GM18502 (cell line): ENCODE data around the gene CCL13.

ENCODE experiments used
- ATAC-seq: cut with Tn5 transposase; IDR thresholded peaks from one replicate; pipeline ENCODE4 v1.9.1; 2021; ENCODE audit warnings: mild to moderate bottlenecking; ENCODE audit not compliant: unreplicated experiment, poor library complexity

Gene CCL13

DNA sequence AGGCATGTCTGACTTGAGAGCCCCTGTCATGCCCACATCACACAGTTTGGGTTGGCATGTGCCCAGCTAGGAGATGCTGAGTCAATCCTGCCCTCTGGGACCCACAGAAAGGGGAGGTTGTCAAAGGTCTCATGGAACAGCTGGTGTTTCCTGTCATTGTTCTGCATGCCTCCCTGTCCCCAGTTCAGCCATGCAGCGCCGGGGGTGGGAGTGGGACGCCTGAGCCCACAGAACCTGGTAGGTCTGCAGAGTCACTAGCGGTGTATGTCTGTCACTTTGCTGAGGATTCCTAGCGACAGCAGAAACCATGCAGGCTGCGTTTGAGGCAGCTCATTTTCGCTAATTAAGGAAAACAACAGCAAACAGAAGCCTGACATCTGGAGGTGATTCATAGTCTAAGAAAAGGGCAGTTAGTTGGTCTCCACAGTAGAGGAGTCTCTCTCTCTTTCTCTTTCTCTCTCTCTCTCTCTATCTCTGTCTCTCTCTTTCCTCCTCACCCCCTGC lies 26.4 kb downstream of the CCL13 start:
- ATAC-seq = no peak

DNA sequence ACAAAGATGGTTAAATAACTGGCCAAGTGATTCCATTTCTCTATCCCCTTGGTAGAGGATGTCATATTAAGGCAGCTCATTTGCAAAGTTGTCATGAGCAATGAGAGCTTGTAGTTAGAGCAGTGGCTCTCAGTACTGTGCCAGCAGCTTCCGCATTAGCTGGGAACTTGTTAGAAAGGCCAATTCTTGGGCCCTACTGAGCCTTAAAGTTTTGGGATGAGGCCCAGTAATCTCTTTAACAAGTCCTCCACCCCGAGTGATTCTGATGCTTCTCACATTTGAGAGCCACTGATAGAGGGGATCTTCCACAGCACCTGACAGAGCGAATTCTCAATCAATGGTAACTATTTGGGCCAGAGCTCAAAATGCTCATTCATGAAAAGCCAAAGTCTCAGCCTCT lies 26.9 kb downstream of the CCL13 start:
- ATAC-seq = no peak

DNA sequence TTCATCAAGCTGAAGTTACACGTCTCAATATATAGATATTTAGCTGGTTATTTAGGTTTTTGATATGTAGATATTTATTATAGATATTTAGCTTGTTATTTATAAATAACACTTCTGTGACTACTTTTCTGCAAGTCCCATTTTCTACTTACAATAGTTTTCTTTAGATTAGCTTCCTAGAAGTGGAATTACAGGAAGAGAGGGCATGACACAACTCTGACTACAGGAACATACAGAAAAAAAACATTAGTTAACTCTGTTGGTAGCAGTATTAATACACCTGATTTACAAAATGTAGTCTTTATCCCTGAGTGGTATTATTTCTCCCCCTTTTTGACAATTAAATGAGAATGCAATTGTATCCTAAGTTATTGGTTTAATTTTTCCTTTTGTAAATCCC lies 28.0 kb downstream of the CCL13 start:
- no peak for ATAC-seq

DNA sequence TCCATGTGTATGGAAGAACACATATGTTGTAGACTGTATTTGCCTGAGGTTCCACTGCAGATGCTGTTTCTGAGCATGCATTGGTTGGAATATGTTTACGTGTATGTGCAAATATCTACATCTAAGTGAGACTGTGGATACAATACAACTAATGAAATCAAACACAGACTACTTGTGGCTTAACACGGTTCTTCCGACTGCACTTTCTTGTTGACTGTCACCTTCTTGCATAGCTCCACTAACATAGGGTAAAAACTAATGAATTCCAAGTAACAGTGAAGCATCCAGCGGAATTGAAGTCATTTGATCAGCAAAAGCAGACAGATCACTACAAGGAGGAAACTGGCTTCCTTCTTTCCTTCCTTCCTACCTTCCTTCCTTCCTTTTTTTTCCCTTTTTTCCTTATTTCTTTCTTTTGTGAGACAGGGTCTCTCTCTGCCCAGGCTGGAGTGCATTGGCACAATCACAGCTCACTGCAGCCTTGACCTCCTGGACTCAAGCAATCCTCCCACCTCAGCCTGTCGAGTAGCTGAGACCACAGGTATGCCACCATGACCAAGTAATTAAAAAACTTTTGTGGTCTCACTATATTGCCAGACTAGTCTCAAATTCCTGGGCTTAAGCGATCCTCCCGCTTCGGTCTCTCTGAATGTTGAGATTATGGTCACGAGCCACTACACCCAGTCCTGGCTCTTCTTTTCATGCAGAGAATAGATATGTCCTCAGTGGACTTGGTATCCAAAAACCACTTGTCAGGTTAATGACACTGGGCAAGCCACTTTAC lies 28.7 kb downstream of the CCL13 start:
- no peak for ATAC-seq

DNA sequence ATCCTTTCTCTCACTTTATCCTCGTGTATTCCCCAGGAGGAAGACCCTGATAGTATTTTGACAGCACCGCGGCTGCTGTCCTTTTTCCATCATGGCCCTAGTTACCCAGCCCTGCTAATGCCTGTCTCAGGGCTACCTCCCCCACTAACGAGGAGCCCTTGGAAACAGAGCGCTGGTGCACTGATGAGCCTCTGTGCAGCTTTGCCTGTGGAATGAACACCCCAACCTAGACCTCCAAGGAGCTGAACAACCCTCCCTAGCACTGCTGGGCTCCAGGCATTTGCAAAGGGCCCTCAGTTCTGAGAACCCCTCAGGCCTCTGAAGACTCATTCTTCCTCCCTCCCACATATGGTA lies 30.0 kb downstream of the CCL13 start:
- ATAC-seq = no peak

DNA sequence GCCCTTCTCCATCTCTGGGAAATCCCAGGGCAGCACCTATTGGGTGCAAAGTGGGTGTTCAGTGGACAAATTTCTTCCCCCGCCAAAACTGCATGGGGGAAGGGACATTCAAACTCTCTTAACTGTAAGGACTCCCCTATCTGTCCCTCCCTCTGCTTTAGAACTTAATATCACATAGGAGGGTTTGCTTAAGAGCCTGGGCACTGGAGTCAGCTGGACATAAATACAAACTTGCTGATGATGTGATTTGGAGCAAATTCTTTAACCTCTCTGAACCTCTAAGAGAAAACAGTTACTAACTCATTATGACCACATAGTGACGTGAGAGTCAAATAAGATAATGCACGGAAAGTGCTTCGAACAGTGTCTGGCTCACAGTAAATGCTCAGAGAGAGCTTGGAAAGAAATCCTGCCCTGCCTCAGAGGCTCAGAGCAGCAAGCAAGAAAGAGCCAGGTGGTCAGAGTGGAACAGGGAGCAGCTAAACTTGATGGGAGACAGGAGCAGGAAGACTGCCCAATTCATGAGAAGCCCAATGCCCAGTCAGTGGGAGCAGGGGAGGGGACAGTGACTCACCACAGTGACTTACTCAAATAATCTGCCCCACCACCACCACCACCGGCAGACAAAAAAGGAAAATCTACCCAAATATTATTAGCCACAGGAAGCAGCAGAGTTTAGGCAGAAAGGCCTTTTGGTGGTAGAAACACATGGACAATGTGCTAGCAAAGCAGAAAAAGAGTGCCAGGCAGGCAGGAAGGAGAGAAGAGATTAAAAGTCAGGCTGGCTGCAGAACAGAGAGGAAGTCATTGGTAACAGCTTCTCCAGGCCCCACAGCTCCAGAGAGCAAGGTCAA lies 30.6 kb downstream of the CCL13 start:
- ATAC-seq = no peak

DNA sequence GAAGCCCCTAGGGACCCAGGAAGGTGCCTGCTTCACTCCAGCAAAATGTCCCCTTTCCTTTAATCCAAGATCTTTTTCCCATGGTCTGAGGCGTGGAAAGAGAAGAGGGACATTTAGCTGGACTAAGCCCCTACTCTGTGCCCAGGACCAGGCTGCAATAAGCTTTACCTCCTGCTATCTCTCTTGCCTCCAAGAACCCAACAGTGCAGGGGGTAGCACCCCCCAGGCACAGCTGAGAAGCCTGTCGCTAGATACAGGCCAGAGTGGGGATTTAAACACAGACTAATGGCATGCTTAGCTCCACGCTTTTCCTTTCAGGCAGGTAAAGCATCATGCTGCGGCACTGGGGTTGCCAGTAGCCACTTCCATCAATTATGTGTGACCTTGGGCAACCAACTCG lies 31.3 kb downstream of the CCL13 start:
- ATAC-seq = no peak

DNA sequence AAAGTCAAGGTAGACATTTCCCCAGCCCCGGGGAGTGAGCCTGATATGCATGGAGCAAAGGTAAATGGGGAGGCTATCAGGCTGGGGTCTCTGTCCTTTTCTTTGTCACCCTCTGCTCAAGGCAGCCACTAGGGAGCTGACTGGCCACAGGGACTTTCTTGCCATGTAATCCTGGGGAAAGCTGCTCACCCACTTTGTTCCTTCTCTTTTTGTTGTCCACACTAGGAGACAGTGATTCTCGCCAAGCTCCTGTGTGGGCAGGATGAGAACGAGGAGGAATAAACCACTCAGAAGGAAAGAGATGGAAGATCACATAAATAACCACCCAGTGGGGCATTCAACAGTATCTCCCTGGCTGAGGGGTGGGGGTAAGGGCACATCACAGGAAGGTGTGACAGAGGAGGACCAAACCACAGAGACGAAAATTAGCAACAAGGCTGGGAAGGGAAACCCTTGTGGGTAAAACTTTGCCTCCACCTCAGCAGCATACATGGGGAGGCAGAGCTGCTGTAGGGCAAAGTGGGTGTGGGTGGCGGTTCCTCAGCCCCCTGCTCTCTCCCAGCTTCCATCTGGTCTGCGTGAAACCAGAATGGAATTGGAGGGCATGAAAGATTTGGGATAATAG lies 33.0 kb downstream of the CCL13 start:
- ATAC-seq = no peak

DNA sequence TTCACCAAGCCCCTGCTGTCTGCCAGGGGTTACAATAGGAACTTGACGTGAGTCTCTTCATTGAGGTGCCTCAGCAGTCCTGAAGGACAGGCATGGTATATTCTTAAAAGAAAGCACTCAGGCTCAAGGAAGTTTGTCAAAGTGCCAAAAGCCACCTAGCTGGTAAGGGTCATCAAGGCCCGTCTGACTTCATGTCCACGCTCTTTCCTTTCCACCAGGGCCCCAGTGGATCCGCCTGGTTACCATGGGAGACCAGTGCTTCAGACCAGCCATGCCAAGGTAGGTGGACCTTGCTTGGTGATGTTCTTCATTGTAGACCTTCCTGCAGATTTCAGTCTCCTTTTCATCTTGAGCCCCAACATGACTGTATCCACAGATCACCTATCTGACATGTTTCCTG lies 34.4 kb downstream of the CCL13 start:
- no peak for ATAC-seq

DNA sequence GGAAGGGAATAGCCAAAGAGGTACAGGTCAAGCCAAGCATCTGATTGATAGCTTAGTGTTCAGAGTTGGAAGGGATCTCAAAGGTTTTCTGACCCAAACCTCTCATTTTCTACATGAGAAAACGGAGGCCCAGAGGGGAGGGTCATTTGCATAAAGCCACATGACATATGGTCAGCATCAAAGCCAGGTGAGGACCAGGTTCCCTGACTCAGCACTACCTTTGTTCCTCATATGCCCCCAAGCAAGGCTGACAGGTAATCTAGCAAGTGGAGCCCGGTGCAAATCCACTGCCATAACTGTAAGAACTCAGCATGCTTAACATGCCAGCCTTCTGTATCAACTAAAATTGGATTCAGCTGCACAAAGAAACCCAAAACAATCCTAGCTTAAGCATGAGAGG lies 35.0 kb downstream of the CCL13 start:
- ATAC-seq = no peak

DNA sequence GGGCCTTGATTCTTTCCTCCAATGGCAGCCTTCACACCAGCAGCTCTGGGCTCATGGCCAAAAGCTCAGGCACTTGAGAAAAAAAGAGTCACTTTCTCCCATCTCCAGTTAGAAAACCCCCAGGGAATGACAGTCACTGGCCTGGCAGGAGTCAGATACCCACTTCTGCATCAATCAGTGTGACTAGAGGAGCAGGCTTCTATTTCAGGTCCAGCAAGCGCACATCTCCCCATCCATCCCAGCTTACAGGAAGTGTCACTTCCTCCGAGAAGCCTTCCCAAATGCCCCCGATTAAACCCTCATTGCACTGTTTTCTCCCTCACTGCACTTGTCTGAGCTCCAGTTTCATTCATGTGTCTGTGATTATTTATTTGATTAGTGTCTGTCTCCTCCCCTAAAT lies 37.1 kb downstream of the CCL13 start:
- no peak for ATAC-seq

DNA sequence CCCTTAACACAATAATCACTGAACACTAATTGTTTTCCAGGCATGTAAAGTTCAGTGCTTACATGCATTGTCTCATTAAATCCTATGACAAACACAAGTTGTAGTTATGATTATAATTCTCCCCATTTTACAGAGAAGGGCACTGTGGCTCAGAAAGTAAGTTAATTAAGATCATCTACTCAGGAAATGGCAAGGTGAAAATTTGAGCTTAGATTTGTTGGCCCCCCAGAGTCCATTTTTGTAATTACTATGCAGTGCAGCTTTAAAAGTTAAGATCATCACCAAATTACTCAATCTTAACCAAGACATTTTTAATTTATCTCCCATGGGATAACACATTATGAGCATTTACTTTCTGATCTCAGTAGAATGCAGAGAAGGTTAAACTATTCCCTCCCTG lies 41.0 kb downstream of the CCL13 start:
- no peak for ATAC-seq

DNA sequence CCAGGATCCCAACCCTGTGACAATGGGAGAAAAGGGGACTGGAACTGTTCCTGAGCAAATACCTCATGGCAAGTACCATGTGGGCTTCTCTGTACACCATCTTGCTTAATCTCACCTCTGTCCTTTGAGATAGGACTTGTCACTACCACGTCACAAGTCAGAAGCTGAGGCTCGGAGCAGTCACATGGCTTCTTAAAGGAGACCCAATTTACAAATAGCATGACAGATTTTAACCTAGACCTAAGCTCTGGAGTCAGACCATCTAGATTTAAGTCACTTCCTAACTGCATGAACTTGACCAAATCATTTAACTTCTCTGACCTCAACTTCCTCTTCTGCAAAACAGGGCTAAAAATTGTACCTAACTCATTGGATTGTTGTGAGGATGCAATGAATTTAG lies 42.7 kb downstream of the CCL13 start:
- no peak for ATAC-seq

DNA sequence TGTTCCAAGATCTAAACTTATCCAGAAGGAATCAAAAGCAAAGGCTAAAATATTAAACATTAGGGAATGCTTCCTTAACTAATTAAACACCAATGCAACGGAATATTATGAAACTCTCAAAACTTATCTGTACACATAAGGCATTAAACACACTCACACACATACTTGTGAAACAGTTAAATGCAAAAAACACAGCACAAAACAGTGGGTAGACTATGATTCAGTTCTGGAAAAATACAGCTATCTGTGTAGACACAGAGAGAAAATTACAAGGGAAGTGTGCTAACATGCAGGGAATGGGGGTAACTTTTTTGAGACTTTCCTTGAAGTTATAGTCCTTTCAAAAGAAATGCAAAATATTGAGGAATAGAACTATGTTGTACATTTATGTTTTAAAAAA lies 43.4 kb downstream of the CCL13 start:
- ATAC-seq = no peak

DNA sequence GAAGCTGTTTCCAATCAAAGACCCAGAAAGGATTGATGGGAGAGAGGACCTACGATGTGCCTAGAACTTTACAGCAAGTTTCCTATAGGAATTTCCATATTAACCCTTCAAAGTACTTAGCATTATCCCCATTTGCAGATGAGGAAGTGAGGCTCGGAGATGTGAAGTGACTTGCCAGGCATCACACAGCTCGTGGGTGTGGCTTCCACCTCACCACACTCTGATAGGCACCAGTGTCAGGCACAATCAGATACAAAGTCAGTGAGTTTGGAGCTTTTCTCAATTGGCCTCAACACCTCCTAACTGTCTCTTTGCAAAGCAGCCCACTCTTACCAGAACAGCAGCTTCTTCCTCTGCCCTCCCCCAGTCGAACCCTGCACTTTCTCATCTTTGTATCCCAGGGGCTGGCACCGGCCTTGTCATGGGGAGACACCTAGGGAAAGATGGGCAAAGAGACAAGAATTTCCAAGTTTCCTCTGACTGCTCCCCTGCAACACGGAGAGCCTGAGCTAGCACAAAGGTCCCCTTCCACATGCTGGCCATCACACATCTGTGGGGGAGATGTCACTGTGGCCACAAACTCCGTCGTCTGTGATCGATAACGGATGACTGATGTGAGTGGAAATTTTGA lies 44.1 kb downstream of the CCL13 start:
- no peak for ATAC-seq

DNA sequence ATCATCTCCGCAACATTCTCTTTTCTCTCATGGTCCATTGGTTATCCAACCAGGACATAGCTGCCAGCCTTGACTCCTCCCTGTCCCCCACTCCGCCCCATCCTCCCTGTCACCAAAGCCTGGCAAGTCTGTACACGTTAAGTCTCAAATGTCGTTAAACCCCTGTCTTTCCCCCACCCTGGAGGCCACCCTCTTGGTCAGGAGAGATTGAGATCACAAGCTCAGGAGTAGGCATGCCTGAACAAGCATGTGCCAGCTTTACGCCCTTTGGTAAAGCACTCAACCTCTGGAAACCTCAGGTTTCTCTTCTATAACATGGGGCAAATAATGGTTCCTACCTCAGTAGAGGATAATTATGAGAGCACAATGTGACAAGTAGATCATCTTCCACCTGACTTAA lies 44.9 kb downstream of the CCL13 start:
- ATAC-seq = no peak

DNA sequence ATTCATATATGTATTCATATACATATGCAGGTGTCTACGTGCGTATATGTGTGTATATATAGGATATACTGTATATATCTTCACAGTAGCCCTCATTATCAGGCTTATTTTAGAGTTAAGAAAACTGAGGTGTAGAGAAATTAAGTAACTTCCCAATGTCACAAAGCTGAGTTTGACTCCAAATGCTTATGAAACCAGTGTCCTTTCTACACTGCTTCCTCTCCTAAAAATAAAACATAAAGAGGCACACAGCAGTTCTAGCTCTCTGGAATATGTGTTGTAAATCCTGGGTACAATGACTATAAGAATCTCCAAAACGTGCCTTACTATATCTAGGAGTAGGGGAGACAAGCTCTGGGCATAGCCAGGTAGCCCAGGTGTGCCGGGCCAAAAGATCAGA lies 46.7 kb downstream of the CCL13 start:
- ATAC-seq = no peak

DNA sequence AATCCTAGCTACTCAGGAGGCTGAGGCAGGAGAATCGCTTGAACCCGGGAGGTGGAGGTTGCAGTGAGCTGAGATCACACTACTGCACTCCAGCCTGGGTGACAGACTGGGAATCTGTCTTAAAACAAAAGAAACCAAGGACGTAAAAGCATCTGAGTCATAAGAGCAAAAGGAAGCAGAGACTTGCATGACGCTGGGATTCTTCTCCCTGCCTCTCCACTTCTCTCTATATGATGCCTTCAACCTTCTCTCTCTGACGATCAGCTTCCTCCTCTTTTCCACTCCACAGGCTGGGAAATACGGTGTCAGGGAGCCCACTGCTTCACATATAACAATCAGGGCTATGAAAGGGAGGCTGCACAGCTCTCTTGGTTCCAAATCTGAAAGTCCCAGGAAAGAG lies 49.9 kb downstream of the CCL13 start:
- ATAC-seq = no peak
